Heart left ventricle (tissue), 16 donors: ENCODE data around the gene PPIA. TPM values are rescaled to one million over a fixed set of nuclear protein-coding genes. Genes with fewer than 3 reads are reported as not detected.

Experiments used
- ATAC-seq, 4 donors: fragments of 200-7000 bp; cut with Tn5 transposase; one replicate each; pipeline ENCODE4 v1.9.1; 2020 to 2022; ENCODE audit warnings: moderate library complexity in 4 of 4, mild to moderate bottlenecking in 3 of 4, moderate number of reproducible peaks in 1 of 4
- DNase-seq, 5 donors: peaks; one replicate each; pipeline ENCODE4 v3.0.0-alpha.2; 2020
- H3K27ac ChIP-seq, 12 donors: fragments of 200-600 bp; sonication (generic) in 4 of 12; one replicate each; pipeline versions ENCODE4 v1.5.0 to v1.8.0; 2016 to 2022; ENCODE audit warnings: mild to moderate bottlenecking in 2 of 12
- H3K27me3 ChIP-seq, 9 donors: fragments of 200-600 bp; sonication (generic) in 2 of 9; one replicate each; pipeline versions ENCODE4 v1.5.1 to v1.8.0; 2016 to 2022; ENCODE audit warnings: mild to moderate bottlenecking in 3 of 9
- H3K36me3 ChIP-seq, 9 donors: fragments of 200-600 bp; sonication (generic) in 2 of 9; one replicate each; pipeline versions ENCODE4 v1.5.0 to v1.8.0; 2018 to 2022; ENCODE audit warnings: mild to moderate bottlenecking in 2 of 9
- H3K4me1 ChIP-seq, 12 donors: fragments of 200-600 bp; sonication (generic) in 4 of 12; one replicate each; pipeline versions ENCODE4 v1.5.0 to v1.8.0; 2016 to 2022; ENCODE audit warnings: mild to moderate bottlenecking in 3 of 12
- H3K4me3 ChIP-seq, 12 donors: fragments of 200-600 bp; sonication (generic) in 4 of 12; one replicate each; pipeline versions ENCODE4 v1.5.0 to v1.8.0; 2017 to 2022; ENCODE audit warnings: mild to moderate bottlenecking in 9 of 12, moderate library complexity in 4 of 12
- H3K9me3 ChIP-seq, 12 donors: fragments of 200-600 bp; sonication (generic) in 4 of 12; one replicate each; pipeline versions ENCODE4 v1.5.0 to v1.8.0; 2016 to 2022; ENCODE audit warnings: mild to moderate bottlenecking in 1 of 12
- POLR2A ChIP-seq, 2 donors: fragments of 450-650 bp; IDR thresholded peaks; one replicate each; pipeline ENCODE4 v1.6.1; 2017; ENCODE audit warnings: antibody characterized with exemption in 2 of 2, mild to moderate bottlenecking in 2 of 2, moderate library complexity in 2 of 2
- WGBS, 4 donors: extraction: QIAGEN DNeasy Blood & Tissue Kit in 2 of 4; methylation state at CpG; one replicate each; pipeline versions ENCODE4 v1.1.5 to v1.1.7; 2013 to 2018; 5-methylcytosine and 5-hydroxymethylcytosine counted together
- intact Hi-C, 10 donors: fragments of 100-400 bp; cut with DNase I; formaldehyde crosslinking; loops; one replicate each; pipeline versions ENCODE4 v1.11.1 to v1.14.2; 2022
- polyA plus RNA-seq, 2 donors: library from polyadenylated mRNA; stranded (reverse); fragments of 200-250 nt; gene quantifications; one replicate each; pipeline ENCODE4 v1.2.3, GENCODE V29; 2013
- total RNA-seq, 9 donors: library from RNA; depleted of rRNA in 2 of 9; stranded (reverse); fragments of >200 nt in 2 of 9; fragmentation: NEBNext Ultra II Directional in 3 of 9; extraction: Animal tissue kit (Norgen Biotek cat#: 25700) in 3 of 9; gene quantifications; one replicate each; pipeline versions ENCODE4 v1.1.0 to v1.2.4, GENCODE V29; 2016 to 2023
- TF ChIP-seq, protein P1 (sequence below), 12 donors: fragments of 200-600 bp; sonication (generic) in 4 of 12; IDR thresholded peaks; one replicate each; pipeline versions ENCODE4 v1.5.0 to v1.8.0; 2018 to 2022; ENCODE audit warnings: antibody characterized with exemption in 12 of 12, mild to moderate bottlenecking in 5 of 12
- donor health status: ischemic (EF 13 %, LVEDD 7.1; RV severe dilation, severe dysfunction).
- donor health status: healthy with polysubstance abuse.
- donor health status: DM: no; HTN: yes; CAD: no.
- donor health status: DM: no; HTN: no; CAD: no.
- donor health status: ischemic (EF 25% LVEDD 6.9; RV normal size, moderate dysfunction).
- donor health status: ischemic (EF 25% LVEDD 5.7; RV mildly dilated, moderate dysfunction).
- donor health status: healthy.
- donor health status: DM: yes; HTN: yes; CAD: no.
- donor health status: ischemic (EF 35%, LVEDD 5.7; RV mildly dilated, moderate dysfunction).
- donor health status: nonischemic (EF 11% LVEDD 7.7; RV severe dilation, severe dysfunction).
- donor health status: DM: yes; HTN: yes; CAD: no.
- donor health status: PGD.
- donor health status: ischemic (EF 29% LVEDD 5.4; RV normal size, mild dysfunction).
- donor health status: nonischemic (EF 23%, LVEDD 6.1; RV moderate dilation, normal function).

PPIA gene
- total and polyA plus RNA-seq, 11 donors = 327 to 3,804 (median 743) TPM

DNA sequence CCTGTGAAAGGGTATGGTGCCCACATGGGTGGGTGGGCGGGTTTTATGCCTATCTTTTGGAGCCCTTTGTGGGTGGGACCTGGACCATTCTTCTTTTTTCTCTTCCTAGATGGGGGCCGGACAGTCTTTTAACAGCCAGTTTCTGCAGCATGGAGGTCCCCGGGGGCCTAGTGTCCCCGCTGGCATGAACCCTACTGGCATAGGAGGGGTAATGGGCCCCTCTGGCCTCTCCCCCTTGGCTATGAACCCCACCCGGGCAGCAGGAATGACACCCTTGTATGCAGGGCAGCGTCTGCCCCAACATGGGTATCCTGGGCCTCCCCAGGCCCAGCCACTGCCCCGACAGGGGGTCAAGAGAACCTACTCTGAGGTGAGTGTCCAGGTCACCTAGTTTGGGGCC, 38.7 kb upstream of the PPIA start:
- intact Hi-C loops = loop anchor here in 3 of 10 donors (10.0 kb wide), 3 partner anchors 53 to 173 kb away; partner anchors contain the start of genes H2AZ2 (in 1 of the 3) and TMED4 (in 1 of the 3)
- no peaks in the 10 kb centered on the region for H3K9me3 ChIP-seq

GRCh38 chr7:44759246-44759645, 37.2 kb upstream of the PPIA start:
- Histone ChIP-seq H3K9me3 (no peaks in the 10 kb centered on the region), H3K4me1 (peaks cover 0 to 47% (median 38%) of the 10 kb centered on the region in 12 donors), H3K27ac (no peak overlapping the region), H3K36me3 (peaks cover 0 to 82% (median 72%) of the 10 kb centered on the region in 9 donors), H3K27me3 (no peaks in the 10 kb centered on the region), H3K4me3 (no peak overlapping the region)
- TF ChIP-seq, protein P1, sequence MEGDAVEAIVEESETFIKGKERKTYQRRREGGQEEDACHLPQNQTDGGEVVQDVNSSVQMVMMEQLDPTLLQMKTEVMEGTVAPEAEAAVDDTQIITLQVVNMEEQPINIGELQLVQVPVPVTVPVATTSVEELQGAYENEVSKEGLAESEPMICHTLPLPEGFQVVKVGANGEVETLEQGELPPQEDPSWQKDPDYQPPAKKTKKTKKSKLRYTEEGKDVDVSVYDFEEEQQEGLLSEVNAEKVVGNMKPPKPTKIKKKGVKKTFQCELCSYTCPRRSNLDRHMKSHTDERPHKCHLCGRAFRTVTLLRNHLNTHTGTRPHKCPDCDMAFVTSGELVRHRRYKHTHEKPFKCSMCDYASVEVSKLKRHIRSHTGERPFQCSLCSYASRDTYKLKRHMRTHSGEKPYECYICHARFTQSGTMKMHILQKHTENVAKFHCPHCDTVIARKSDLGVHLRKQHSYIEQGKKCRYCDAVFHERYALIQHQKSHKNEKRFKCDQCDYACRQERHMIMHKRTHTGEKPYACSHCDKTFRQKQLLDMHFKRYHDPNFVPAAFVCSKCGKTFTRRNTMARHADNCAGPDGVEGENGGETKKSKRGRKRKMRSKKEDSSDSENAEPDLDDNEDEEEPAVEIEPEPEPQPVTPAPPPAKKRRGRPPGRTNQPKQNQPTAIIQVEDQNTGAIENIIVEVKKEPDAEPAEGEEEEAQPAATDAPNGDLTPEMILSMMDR (IDR thresholded peaks at IDR 0.05) = no peak
- no peak for TF ChIP-seq POLR2A (IDR thresholded peaks at IDR 0.05)
- DNase-seq (no peak), ATAC-seq (no peak)
- intact Hi-C loops = loop anchor here in 3 of 10 donors (10.0 kb wide), 3 partner anchors 54 to 174 kb away; partner anchors contain the start of genes H2AZ2 (in 1 of the 3) and TMED4 (in 1 of the 3)
- 86 to 96% (median 90%) methylated on average over 9 of the region's 9 CpGs for WGBS, 4 donors

More for the DNA sequence above, 38.7 kb upstream of the PPIA start:
- DNase-seq = no peak
- no peaks in the 10 kb centered on the region for H3K27me3 ChIP-seq
- peaks cover 0 to 67% (median 57%) of the 10 kb centered on the region in 9 donors for H3K36me3 ChIP-seq
- TF ChIP-seq POLR2A (IDR thresholded peaks at IDR 0.05) = no peak
- TF ChIP-seq, protein P1 (IDR thresholded peaks at IDR 0.05) = no peak
- WGBS, 4 donors = 81 to 95% (median 90%) methylated on average over 5 to 7 of the region's 7 CpGs
- peak overlapping the region in 1 of 12 donors; percentile 17 for H3K27ac ChIP-seq
- peaks cover 0 to 55% (median 39%) of the 10 kb centered on the region in 12 donors for H3K4me1 ChIP-seq
- no peak overlapping the region for H3K4me3 ChIP-seq
- ATAC-seq = no peak

DNA sequence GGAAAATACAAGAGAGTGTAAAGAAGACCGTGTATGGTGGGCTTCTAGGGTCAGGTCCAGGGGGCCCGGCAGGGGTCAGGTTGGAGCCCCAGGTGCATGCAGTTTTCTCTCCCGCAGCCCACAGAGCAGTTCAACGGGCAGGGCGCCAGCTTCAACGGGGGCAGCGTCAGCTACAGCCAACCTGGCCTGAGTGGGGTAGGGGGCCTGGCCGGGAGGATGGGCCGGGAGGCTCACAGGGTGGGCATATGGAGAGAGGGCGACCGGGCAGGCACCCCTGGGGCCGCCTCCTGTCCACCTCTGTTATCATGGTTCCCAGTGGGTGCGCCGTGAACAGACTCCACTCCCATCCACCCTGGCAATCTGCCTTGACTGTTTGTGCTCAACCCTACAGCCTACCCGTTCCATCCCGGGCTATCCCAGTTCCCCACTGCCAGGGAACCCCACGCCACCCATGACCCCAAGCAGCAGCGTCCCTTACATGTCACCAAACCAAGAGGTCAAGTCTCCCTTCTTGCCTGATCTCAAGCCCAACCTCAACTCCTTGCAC, 36.4 kb upstream of the PPIA start:
- H3K4me1 ChIP-seq = peaks cover 0 to 38% (median 31%) of the 10 kb centered on the region in 12 donors
- H3K9me3 ChIP-seq = no peaks in the 10 kb centered on the region
- DNase-seq (no peak), ATAC-seq (no peak)
- H3K36me3 ChIP-seq = peaks cover 0 to 91% (median 80%) of the 10 kb centered on the region in 9 donors
- no peak for TF ChIP-seq POLR2A (IDR thresholded peaks at IDR 0.05)
- TF ChIP-seq, protein P1 (IDR thresholded peaks at IDR 0.05) = no peak
- H3K27ac ChIP-seq = no peak overlapping the region
- no peak overlapping the region for H3K4me3 ChIP-seq
- no peaks in the 10 kb centered on the region for H3K27me3 ChIP-seq
- intact Hi-C loops = no loop called here
- WGBS, 4 donors = 88 to 91% (median 90%) methylated on average over 17 to 18 of the region's 18 CpGs

GRCh38 chr7:44761207-44762161, 35.0 kb upstream of the PPIA start:
- peak overlapping the region in 4 of 12 donors; percentile 4 to 68 (median 30) for H3K27ac ChIP-seq
- no peak overlapping the region for H3K4me3 ChIP-seq
- 54 to 79% (median 76%) methylated on average over 25 to 48 of the region's 48 CpGs for WGBS, 4 donors
- intact Hi-C loops = no loop called here
- no peaks in the 10 kb centered on the region for H3K27me3 ChIP-seq
- ATAC-seq (peak; percentile 39 to 80 (median 78)), DNase-seq (peak; percentile 59 to 78 (median 69))
- TF ChIP-seq POLR2A (IDR thresholded peaks at IDR 0.05) = no peak
- TF ChIP-seq, protein P1 (IDR thresholded peaks at IDR 0.05) = peak in 1 of 12 donors; percentile 4
- H3K9me3 ChIP-seq = no peaks in the 10 kb centered on the region
- peaks cover 3 to 99% (median 92%) of the 10 kb centered on the region in 9 donors for H3K36me3 ChIP-seq
- H3K4me1 ChIP-seq = peaks cover 0 to 24% (median 17%) of the 10 kb centered on the region in 12 donors
